Cerebellar nuclear complex (tissue), 1 donor: Measurements from ENCODE around the gene CSH1.
"Not testable (repeated sequence)": the region's sequence is repeated elsewhere in the genome, so short reads cannot be mapped to it uniquely, and the experiment has no call there.

Experiments used
- DNase-seq, 2 experiments: peaks; one replicate each; lab custom pipeline; 2025; lab: John Stamatoyannopoulos, UW

The CSH1 gene

DNA sequence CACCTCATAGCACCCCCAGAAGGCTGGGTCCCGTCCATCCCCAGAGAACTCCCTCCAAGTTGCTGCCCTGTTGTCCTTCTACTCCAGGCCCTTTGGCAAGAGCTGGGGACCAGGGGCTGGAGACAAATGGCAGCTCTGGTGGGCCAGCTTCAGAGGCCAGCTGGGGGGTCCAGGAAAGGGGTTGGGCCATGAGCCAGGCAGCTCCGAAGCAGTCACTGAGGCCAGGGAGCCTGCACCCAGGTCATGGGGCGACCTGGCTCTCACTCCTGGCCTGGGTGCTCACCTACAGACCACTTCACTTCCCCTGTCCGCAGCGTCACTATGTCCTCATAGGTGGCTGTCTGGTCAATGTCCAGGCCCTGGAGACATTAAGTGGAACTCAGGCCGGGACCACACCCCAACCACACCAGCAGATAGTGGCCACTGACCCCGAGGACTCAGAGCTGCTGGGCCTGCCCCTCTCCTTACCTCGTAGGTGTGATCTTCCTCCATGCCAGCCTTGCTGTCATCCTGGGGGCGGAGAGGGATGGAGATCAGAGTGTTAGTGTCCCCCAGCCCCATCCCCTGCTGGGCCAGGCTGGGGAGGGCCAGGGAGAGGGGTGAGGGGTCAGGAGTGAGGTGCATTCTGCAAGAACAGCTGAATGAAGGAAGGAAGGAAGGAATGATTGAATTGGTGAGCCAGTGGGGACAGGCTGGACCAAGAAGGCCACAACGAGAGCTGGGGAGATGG is 32.8 kb upstream of the CSH1 start:
- DNase-seq = no peak

DNA sequence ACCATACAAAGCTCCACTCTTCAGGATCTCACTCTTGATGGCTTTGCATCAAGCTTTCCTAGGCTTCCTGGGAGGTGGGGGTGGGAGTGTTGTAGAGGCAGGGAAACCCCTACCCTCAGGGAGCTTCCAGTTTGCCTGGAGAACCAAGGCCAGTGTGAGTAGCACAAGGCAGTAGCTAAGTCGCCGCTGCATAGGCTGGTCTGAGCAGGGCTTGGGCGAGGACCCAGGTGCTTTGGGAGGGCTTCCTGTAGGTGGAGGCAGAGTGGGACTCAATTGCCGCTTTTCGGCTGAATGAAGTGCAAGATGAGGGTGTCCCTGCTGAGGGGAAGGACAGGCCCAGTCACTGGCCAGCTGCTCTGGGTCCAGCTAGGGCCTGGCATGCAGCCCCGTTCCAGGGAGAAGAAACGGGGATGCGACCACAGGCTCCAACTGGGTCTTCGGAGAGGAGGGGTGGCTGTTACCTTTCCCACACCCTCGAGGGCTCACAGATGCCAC is 31.8 kb upstream of the CSH1 start:
- DNase-seq = no peak

DNA sequence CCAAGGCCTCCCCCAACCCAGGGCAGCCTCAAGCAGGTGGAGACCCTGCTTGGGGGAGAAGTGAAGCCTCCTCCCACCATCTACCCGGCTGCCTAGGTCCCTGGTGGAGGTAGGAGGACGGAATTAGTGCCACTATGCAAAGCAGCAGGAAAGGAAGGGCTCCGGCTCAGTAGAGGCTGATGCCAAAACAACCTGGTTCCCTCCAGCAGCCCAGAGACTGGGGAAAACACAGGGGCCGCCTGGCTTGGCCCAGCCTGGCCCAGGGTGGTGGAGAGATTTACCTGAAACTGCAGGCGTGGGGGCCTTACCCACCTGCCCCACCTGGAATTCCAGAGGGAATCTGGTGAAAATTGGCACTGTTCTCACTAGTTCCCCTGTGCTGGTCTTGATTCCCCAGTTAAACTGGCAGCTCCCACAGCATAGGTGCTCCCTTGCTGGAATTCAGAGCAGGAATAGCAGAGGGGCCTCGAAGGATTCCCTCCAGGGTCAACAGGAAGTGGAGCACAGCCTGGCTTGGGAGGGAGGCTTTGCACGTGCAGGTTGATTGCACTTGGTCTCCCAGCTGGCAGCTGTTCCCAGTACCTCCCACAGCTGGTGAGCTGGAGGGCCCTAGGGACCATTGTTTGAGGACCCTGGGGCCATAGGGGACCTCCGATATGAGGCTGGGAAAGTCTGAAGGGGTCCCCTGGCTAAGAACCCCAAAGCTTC is 31.2 kb upstream of the CSH1 start:
- DNase-seq = no peak

DNA sequence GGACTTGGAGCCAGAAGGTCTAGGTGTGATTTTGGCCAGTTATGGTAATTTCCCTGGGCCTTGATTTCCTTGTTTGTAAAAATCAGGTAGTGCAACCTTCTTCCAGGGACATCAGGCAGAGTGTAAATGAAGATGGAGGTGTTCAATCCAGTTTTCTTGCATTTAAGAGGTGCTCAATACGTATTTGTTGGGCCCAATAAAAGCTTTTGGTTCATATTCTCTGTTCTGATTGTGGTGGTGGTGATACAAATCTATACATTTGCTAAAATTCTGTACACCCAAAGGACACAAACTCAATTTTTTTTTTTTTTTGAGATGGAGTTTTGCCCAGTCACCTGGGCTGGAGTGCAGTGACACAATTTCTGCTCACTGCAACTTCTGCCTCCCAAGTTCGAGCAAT is 29.8 kb upstream of the CSH1 start:
- DNase-seq = no peak

DNA sequence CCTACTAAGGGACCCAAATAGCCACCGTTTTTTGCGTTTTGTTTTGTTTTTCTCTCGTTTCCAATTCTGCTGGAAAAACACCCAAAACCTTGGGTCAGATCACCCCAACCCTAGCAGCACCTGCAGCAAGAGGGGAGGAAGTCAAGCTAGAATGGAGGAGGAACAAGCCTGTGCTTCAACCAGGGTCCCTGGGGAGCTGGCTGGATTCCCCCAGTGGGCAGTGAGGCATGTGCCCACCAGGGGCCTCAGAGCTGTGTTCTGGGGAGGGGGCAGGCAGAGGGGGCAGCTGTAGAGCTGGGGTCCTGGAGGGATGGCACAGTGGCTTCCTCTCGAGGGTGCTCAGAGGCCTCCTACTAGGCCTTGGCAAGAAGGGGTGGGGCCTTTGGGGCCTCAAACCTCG is 29.2 kb upstream of the CSH1 start:
- DNase-seq = no peak

DNA sequence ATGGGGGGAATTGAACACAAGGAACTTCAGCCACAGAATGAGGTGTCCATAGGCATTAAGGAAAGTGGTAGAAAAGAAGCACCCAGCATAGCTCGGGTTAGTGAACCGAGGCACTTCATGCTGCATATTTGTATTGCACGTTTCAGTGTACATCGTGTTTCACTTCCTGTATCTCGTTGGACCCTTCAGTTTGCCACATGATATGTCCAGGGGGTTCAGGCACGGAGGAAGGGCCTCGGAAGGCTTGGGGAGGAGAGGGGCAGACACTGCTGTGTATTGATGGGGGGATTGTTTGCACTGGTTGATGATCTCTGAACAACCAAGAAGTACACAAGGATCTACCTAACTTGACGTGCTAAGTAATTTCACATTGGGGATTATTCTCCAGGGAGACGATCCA is 26.0 kb upstream of the CSH1 start:
- not testable (repeated sequence) for DNase-seq

DNA sequence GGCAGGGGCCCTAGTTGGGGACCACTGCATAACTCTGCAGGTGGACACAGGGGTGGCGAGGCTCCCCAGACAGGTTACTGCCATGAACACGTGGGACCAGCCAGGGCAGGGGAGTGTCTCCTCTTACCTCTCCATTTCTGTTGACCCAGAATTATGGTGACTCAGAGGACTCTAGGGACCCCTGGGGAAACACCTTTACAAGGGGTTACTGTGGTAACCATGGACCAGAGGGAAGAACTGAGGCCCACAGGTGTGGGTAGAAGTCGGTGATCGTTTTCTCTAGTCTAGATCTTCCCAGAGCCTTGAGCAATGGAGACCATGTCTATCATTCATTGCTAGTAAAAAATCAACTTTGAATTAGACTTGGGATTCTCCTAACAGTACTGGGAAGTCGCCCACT is 24.4 kb upstream of the CSH1 start:
- DNase-seq = not testable (repeated sequence)

DNA sequence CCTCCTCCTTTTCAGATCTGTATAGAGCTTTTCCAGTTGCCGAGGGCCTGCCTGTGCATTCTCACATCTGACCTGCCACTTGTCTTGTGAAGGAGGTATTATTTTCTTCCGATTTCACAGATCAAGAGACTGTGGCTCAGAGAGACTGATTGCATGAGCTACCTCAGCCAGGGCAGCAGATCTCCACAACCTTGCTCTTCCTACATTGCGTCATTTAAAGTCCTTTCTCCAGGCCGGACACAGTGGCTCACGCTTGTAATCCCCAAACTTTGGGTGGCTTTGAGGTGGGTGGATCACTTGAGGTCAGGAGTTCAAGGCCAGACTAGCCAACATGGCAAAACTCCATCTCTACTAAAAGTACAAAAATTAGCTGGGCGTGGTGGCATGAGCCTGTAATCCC is 23.7 kb upstream of the CSH1 start:
- not testable (repeated sequence) for DNase-seq

DNA sequence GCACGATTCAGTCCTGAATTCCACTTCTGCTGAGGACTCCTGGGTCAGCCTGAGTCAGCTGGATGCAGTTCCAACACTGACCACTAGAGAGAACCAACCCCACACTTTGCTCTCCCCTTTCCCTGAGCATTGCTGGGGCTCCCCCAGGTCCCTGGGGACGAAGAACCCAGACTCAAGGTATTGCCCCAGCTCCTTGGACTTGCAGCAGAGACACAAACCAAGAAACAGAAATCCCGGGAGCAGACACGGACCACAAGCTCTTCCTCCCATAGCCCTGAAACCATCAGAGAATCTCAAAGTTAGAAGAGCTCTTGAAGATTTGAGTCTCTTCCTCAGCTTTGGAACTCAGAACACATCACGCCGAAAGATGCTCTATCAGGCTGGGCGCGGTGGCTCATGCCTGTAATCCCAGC is 22.9 kb upstream of the CSH1 start:
- no peak for DNase-seq

DNA sequence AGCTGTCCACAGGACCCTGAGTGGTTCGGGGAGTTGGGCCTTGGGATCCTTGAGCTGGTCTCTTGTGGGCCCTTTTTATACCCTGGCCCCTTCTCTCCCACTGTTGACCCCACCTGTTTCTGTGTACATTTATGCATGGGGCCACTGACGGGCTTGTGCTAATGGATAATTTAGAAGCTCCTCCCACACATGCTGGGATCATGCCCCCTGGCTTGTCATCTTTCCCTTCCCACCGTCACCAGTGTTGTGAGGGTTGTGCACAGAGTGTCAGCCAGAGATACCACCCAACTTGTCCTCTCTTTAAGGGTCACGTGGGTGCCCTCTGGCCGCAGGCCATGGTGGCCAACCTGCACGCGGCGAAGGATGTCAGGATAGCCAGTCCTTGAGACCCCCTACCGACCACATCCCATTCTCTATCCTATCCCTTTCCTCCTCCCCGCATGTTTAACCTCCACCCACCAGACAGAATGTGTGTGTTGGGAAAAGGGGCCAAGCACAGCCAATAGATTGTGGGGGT is 22.5 kb upstream of the CSH1 start, which contains the start of gene GH1:
TSS of gene GH1 (minus strand) at position 51 of the 517 bp plus-strand sequence. CDS start 63 bp downstream, outside the sequence.
- not testable (repeated sequence) for DNase-seq

DNA sequence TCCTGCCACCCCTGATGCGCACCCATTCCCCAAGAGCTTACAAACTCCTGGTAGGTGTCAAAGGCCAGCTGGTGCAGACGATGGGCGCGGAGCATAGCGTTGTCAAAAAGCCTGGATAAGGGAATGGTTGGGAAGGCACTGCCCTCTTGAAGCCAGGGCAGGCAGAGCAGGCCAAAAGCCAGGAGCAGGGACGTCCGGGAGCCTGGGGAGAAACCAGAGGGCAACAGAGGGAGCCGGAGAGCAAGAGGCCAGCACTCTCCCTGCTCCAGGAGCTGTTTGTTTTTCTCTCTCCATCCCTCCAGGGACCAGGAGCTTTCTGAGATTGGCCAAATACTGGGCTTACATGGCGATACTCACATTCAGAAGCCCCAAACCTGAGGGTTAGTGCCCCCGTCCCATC is 21.9 kb upstream of the CSH1 start:
- DNase-seq = no peak

DNA sequence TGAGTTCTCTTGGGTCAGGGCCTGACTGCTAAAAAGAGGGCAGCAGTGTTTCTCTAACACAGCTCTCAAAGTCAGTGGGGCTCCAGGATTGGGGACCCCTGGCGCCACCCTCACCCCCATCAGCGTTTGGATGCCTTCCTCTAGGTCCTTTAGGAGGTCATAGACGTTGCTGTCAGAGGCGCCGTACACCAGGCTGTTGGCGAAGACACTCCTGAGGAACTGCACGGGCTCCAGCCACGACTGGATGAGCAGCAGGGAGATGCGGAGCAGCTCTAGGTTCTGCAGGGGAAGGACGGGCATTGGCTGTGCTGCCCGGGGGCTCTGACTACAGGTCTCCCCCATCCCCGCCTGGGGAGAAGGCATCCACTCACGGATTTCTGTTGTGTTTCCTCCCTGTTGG is 21.3 kb upstream of the CSH1 start:
- no peak for DNase-seq

DNA sequence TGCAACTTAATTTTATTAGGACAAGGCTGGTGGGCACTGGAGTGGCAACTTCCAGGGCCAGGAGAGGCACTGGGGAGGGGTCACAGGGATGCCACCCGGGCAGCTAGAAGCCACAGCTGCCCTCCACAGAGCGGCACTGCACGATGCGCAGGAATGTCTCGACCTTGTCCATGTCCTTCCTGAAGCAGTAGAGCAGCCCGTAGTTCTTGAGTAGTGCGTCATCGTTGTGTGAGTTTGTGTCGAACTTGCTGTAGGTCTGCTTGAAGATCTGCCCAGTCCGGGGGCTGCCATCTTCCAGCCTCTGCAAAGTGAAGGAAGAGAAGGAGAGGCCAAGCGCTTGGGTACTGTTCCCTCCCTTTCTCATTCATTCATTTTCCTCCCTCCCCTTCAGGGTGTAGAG is 20.8 kb upstream of the CSH1 start:
- DNase-seq = not testable (repeated sequence)

DNA sequence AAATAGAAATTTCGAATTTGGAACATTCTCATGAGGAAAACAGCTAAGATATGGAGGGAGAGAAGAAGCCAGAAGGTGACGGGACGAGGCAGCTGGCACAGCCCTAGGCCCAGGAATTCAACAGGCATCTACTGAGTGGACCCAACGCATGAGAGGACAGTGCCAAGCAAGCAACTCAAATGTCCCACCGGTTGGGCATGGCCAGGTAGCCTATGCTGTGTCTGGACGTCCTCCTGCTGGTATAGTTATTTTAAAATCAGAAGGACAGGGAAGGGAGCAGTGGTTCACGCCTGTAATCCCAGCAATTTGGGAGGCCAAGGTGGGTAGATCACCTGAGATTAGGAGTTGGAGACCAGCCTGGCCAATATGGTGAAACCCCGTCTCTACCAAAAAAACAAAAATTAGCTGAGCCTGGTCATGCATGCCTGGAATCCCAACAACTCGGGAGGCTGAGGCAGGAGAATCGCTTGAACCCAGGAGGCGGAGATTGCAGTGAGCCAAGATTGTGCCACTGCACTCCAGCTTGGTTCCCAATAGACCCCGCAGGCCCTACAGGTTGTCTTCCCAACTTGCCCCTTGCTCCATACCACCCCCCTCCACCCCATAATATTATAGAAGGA is 20.3 kb upstream of the CSH1 start:
- DNase-seq = no peak

DNA sequence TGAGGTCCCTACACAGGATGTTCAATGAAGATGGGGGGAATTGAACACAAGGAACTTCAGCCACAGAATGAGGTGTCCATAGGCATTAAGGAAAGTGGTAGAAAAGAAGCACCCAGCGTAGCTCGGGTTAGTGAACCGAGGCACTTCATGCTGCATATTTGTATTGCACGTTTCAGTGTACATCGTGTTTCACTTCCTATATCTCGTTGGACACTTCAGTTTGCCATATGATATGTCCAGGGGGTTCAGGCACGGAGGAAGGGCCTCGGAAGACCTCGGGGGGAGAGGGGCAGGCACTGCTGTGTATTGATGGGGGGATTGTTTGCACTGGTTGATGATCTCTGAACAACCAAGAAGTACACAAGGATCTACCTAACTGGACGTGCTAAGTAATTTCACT is 19.4 kb upstream of the CSH1 start:
- not testable (repeated sequence) for DNase-seq

DNA sequence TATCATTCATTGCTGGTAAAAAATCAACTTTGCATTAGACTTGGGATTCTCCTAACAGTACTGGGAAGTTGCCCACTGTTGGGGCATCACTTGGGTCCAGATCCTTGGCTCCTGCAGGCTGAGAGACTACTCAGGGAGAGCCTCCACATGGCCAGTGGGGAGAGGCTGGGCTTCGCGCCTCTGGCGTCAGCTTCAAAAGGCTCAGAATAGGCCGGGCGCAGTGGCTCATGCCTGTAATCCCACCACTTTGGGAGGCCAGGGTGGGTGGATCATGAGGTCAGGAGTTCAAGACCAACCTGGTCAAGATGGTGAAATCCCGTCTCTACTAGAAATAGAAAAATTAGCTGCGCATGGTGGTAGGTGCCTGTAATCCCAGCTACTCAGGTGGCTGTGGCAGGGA is 18.1 kb upstream of the CSH1 start:
- DNase-seq = no peak

DNA sequence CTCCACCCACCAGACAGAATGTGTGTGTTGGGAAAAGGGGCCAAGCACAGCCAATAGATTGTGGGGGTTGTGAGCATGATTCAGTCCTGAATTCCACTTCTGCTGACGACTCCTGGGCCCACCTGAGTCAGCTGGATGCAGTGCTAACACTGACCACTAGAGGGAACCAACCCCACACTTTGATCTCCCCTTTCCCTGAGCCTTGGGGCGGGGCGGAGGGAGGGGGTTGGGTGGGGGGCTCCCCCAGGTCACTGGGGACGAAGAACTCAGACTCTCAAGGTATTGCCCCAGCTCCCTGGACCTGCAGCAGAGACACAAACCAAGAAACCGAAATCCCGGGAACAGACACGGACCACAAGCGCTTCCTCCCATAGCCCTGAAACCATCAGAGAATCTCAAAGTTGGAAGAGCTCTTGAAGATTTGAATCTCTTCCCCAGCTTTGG is 15.3 kb upstream of the CSH1 start:
- no peak for DNase-seq

DNA sequence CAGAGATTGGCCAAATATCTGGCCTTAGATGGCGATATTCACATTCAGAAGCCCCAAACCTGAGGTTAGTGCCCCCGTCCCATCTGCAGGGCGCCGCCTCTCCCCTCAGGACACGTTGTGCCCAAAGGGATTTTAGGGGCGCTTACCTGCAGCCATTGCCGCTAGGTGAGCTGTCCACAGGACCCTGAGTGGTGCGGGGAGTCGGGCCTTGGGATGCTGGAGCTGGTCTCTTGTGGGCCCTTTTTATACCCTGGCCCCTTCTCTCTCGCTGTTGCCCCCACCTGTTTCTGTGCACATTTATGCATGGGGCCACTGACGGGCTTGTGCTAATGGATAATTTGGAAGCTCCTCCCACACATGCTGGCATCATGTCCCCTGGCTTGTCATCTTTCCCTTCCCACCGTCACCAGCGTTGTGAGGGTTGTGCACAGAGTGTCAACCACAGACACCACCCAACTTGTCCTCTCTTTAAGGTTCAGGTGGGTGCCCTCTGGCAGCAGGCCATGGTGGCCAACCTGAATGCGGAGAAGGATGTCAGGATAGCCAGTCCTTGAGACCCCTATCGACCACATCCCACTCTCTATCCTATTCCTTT is 14.8 kb upstream of the CSH1 start, which contains the start of gene CSHL1:
TSS of gene CSHL1 (minus strand) at position 218 of the 595 bp plus-strand sequence. CDS start at position 156, 62 bp downstream.
- DNase-seq = no peak

DNA sequence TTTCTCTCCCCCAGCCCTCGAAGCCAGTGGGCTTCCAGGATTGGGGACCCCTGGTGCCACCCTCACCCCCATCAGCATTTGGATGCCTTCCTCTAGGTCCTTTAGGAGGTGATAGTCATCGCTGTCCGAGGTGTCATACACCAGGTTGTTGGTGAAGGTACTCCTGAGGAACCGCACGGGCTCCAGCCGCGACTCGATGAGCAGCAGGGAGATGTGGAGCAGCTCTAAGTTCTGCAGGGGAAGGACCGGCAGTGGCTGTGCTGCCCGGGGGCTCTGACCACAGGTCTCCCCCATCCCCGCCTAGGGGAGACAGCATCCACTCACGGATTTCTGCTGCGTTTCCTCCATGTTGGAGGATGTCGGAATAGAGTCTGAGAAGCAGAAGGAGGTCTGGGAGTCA is 13.7 kb upstream of the CSH1 start:
- DNase-seq = no peak

DNA sequence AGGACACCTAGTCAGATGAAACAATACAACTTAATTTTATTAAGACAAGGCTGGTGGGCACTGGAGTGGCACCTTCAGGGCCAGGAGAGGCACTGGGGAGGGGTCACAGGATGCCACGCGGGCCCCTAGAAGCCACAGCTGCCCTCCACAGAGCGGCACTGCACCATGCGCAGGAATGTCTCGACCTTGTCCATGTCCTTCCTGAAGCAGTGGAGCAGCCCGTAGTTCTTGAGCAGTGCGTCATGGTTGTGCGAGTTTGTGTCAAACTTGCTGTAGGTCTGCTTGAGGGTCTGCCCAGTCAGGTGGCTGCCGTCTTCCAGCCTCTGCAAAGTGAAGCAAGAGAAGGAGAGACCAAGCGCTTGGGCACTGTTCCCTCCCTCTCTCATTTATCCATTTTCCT is 13.2 kb upstream of the CSH1 start:
- DNase-seq = not testable (repeated sequence)

DNA sequence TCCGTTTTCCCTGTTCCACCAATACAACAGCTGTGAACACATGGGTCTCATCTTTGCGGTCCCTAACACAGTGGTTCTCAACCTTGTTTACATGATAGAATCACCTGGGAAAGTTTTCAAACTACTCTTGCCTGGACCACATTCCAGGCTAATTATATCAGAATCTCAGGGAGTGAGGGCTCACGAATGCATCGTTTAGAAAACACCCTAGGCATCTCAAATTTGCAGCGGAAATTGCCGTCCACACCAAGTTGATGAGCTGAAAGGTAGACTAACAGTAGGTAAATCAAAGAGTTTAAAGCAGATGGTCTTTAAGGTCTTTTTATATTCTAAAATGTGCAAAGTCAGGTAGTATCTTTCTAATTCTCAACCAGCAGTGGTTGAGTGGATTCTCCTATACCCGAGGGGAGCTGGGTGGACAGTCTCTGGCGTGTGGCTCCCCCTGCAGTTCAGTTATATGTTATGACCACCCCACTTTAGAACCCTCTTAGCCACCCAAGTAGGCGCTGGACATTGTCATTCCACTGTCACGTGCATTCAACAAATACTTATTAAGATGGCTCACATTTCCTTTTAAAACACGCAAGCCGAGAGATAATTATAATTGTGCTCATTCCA is 10.9 kb upstream of the CSH1 start:
- DNase-seq = not testable (repeated sequence)

DNA sequence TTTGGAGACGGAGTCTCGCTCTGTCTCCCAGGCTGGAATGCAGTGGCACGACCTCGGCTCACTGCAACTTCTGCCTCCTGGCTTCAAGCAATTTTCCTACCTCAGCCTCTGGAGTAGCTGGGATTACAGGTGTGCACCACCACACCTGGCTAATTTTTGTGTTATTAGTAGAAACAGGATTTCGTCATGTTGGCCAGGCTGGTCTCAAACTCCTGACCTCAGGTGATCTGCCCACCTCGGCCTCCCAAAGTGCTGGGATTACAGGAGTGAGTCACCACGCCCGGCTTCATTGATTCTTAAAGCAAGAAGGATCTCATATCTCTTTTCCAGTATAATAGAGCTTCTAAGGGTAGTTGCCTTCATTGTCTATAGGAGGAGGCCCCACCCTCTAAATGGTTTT is 8.4 kb upstream of the CSH1 start:
- DNase-seq = not testable (repeated sequence)
